Rectal smooth muscle tissue (tissue), 1 donor: ENCODE measurements around the gene DHX30.
"Not testable (repeated sequence)": the region's sequence is repeated elsewhere in the genome, so short reads cannot be mapped to it uniquely, and the experiment has no call there.

Source experiments
- H3K27ac ChIP-seq: one replicate; pipeline ENCODE4 v1.7.0; 2013; ENCODE audit warnings: low read depth, low read length, inconsistent platforms
- H3K27me3 ChIP-seq: one replicate; pipeline ENCODE4 v1.7.0; 2013; ENCODE audit warnings: low read length; ENCODE audit not compliant: control insufficient read depth, insufficient read depth
- H3K36me3 ChIP-seq: one replicate; pipeline ENCODE4 v1.7.0; 2013; ENCODE audit warnings: low read length; ENCODE audit not compliant: control insufficient read depth, insufficient read depth
- H3K4me1 ChIP-seq: one replicate; pipeline ENCODE4 v1.7.0; 2013; ENCODE audit warnings: low read length; ENCODE audit not compliant: control insufficient read depth, insufficient read depth
- H3K4me3 ChIP-seq: one replicate; pipeline ENCODE4 v1.7.0; 2013; ENCODE audit warnings: low read length
- H3K9ac ChIP-seq: one replicate; pipeline ENCODE4 v1.7.0; 2013; ENCODE audit warnings: low read length

DHX30 gene, protein sequence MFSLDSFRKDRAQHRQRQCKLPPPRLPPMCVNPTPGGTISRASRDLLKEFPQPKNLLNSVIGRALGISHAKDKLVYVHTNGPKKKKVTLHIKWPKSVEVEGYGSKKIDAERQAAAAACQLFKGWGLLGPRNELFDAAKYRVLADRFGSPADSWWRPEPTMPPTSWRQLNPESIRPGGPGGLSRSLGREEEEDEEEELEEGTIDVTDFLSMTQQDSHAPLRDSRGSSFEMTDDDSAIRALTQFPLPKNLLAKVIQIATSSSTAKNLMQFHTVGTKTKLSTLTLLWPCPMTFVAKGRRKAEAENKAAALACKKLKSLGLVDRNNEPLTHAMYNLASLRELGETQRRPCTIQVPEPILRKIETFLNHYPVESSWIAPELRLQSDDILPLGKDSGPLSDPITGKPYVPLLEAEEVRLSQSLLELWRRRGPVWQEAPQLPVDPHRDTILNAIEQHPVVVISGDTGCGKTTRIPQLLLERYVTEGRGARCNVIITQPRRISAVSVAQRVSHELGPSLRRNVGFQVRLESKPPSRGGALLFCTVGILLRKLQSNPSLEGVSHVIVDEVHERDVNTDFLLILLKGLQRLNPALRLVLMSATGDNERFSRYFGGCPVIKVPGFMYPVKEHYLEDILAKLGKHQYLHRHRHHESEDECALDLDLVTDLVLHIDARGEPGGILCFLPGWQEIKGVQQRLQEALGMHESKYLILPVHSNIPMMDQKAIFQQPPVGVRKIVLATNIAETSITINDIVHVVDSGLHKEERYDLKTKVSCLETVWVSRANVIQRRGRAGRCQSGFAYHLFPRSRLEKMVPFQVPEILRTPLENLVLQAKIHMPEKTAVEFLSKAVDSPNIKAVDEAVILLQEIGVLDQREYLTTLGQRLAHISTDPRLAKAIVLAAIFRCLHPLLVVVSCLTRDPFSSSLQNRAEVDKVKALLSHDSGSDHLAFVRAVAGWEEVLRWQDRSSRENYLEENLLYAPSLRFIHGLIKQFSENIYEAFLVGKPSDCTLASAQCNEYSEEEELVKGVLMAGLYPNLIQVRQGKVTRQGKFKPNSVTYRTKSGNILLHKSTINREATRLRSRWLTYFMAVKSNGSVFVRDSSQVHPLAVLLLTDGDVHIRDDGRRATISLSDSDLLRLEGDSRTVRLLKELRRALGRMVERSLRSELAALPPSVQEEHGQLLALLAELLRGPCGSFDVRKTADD

DNA sequence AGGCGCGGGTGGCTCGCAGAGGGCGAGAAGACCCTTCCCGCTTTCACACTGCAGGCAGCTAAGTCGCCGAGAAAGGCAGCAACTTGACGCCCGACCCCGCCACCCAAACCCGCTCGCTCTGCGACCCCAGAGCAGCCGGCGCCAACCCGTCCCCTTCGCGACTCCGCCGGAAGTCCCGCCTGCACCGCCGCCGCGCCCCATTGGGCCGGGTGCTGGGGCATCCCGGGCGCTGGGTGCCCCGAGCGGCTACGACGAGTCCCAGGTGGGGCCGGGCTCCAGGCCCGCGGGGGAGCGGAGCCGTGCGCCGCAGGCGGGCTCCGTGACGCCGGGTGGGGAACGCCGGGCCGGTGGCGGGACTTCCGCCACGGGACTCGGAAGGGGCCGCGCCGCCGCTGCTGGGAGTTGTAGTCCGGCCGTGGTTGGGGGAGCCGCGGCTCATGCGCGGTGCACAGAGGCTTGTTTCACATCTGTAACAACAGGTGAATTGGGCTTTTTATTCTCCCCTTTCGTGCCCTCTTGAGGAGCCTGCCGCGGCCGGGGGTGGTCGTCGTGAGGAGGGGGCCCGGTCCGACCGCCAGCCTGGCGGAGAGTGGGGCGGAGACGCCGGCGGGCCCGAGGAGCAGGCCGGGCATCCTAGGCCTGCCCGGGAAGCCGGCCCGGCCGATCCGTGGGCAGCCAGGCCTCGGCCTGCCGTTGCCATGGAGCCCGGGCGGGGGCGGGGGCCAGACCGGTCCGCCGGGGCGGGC, at the start of gene DHX30:
Gene DHX30 (plus strand): TSS at position 405 of the 746 bp plus-strand sequence. CDS start 7,546 bp downstream, outside the sequence.
- no peaks in the 10 kb centered on the region for H3K27me3 ChIP-seq
- H3K36me3 ChIP-seq: no peaks in the 10 kb centered on the region
- H3K9ac ChIP-seq: peak within 1 kb of the TSS; percentile 74
- H3K4me3 ChIP-seq: peak within 1 kb of the TSS; percentile 90
- H3K27ac ChIP-seq: peak within 1 kb of the TSS; percentile 94
- H3K4me1 ChIP-seq: peaks cover 11% of the 10 kb centered on the region

DNA sequence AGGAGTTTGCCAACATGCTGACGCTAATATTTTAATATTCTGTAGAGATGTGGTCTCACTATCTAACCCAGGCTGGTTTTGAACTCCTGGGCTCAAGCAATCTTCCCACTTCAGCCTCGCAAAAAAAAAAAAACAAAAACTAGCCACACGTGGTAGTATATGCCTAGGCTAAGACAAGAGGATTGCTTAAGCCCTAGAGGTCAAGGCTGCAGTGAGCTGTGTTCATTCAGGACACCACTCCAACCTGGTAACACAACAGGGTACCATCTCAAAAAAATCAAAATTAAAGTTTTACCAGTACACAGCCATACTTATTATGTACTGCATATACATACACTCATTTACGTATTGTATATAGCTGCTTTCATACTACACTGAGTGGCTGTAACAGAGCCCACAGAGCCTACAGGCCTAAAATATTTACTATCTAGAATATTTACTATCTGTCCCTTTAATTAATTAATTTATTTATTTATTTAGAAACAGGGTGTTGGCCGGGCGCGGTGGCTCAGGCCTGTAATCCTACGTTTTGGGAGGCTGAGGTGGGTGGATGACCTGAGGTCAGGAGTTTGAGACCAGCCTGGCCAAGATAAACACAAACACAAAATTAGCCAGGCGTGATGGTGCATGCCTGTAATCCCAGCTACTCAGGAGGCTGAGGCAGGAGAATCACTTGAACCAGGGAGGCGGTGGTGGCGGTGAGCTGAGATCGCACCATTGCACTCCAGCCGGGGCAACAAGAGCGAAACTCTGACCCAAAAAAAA, 44.5 kb upstream of the DHX30 start:
- Histone ChIP-seq H3K27me3 (no peaks in the 10 kb centered on the region), H3K4me1 (no peaks in the 10 kb centered on the region), H3K9ac (no peak overlapping the region), H3K36me3 (no peaks in the 10 kb centered on the region), H3K27ac (no peak overlapping the region), H3K4me3 (no peak overlapping the region)

DNA sequence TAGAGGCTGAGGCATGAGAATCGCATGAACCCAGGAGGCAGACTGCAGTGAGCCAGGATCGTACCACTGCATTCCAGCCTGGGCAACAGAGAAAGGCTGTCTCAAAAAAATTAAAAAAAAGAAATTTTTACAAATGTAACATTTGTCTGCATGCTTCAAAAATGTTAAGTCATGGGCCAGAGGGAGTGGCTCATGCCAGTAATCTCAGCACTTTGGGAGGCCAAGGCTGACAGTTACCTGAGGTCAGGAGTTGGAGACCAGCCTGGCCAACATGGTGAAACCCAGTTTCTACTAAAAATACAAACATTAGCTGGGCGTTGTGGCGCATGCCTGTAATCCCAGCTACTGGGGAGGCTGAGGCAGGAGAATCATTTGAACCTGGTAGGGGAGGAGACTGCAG, 42.7 kb upstream of the DHX30 start:
- not testable (repeated sequence) for H3K4me1 ChIP-seq, H3K36me3 ChIP-seq, H3K27ac ChIP-seq, H3K9ac ChIP-seq, H3K27me3 ChIP-seq, H3K4me3 ChIP-seq

DNA sequence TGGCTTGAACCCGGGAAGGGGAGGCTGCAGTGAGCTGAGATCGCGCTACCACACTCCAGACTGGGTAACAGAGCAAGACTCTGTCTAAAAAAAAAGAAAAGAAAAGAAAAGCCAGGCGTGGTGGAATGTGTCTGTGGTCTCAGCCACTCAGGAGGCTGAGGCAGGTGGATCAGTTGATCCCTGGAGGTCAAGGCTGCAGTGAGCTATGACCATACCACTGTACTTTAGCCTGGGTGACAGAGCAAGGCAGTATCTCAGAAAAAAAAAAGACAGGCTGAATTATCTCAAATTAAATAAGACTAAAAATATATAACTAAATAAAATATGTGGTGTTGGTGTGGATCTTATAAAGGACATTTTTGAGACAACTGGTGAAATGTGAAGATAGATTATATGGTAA, 41.9 kb upstream of the DHX30 start:
- Histone ChIP-seq H3K9ac (no peak overlapping the region), H3K27ac (no peak overlapping the region), H3K4me1 (no peaks in the 10 kb centered on the region), H3K4me3 (no peak overlapping the region), H3K27me3 (no peaks in the 10 kb centered on the region), H3K36me3 (peaks cover 3% of the 10 kb centered on the region)

DNA sequence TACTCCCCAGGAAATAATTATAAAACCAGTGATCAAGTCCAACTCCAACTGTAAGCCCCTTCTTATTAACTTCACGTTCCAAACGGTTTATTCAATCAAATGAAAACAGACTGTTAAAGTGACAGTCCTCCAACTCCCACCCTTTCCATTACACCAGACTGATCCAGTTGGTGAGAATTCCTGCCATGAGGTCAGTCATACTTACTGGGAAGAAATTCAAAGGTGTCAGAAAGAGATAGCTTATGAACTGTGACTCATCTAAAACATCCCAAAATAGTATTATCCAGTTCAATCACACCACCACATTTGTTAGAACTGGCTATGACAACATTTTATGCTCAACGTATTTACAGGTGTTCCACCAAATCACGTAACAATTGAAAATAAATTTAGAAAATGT, 40.7 kb upstream of the DHX30 start:
- no peak overlapping the region for H3K27ac ChIP-seq
- H3K4me3 ChIP-seq: no peak overlapping the region

DNA sequence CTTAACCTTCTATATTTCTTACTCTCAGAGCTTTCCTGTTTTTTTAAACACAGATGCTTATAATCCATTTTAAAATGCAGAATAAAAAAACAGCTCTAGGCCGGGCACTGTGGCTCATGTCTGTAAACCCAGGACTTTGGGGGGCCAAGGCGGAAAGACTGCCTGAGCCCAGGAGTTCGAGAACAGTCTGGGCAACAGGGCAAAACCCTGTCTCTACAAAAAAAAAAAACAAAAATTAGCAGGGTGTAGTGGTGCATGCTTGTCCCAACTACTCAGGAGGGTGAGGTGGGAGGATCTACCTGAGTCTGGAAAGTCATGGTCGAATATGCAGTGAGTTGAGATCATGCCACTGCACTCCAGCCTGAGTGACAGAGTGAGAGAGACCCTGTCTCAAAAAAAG, 36.8 kb upstream of the DHX30 start:
- H3K27me3 ChIP-seq: no peaks in the 10 kb centered on the region
- H3K27ac ChIP-seq: no peak overlapping the region
- no peak overlapping the region for H3K9ac ChIP-seq
- H3K4me1 ChIP-seq: no peaks in the 10 kb centered on the region
- H3K36me3 ChIP-seq: peaks cover 3% of the 10 kb centered on the region
- H3K4me3 ChIP-seq: no peak overlapping the region

More for the DNA sequence above, 40.7 kb upstream of the DHX30 start:
- Histone ChIP-seq H3K36me3 (peaks cover 3% of the 10 kb centered on the region), H3K4me1 (no peaks in the 10 kb centered on the region), H3K27me3 (no peaks in the 10 kb centered on the region), H3K9ac (no peak overlapping the region)

DNA sequence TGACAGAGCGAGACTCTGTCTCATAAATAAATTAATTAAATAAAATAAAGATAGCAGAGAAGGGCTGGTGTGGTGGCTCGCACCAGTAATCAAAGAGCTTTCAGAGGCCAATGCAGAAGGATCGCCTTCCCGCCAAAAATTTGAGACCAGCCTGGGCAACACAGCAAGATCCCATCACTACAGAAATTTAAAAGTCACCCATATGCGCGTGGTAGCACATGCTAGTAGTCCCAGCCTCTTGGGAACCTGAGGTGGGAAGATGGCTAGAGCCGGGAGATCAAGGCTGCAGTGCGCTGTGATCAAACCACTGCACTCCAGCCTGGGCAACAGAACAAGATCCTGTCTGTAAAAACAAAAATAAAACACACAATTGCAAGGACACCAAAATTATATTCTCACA, 30.9 kb upstream of the DHX30 start:
- H3K36me3 ChIP-seq: no peaks in the 10 kb centered on the region

DNA sequence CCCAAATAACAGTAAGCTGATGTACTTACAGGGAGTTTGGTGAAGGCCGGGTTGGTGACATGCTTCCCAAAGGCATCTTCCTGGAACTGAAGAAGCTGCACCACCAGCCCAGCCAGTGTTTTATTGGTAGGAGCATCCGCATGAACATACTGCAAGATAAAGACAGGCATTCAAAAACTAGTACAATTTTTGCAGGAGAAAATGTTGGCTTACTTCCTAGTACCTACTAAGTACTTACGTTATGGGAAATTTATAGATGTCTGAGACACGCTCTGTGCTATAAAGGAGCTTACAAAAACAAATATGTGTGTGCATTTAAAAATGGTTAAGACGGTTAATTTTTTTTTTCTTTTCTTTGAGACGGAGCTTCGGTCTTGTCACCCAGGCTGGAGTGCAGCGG, 30.1 kb upstream of the DHX30 start:
- H3K4me1 ChIP-seq: no peaks in the 10 kb centered on the region
- no peak overlapping the region for H3K27ac ChIP-seq

More for the DNA sequence above, 30.9 kb upstream of the DHX30 start:
- Histone ChIP-seq H3K27me3 (no peaks in the 10 kb centered on the region), H3K27ac (no peak overlapping the region), H3K9ac (no peak overlapping the region), H3K4me3 (no peak overlapping the region), H3K4me1 (no peaks in the 10 kb centered on the region)

DNA sequence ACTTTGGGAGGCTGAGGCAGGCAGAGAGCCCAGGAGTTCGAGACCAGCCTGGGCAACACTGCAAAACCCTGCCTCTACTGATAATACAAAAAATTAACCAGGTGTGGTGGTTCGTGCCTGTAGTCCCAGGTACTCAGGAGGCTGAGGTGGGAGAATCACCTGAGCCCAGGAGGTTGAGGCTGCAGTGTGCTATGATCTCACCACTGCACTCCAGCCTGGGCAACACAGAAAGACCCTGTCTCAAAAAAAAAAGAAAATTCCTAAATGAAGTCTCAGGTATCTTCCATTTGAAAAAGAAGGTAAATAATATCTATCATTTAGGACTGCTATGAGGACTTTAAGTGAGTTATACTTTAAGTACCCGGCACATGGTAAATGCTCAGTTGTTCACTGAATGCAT, 24.2 kb upstream of the DHX30 start:
- Histone ChIP-seq H3K4me3 (no peak overlapping the region), H3K27me3 (no peaks in the 10 kb centered on the region), H3K27ac (no peak overlapping the region), H3K4me1 (peaks cover 15% of the 10 kb centered on the region), H3K36me3 (no peaks in the 10 kb centered on the region), H3K9ac (no peak overlapping the region)

More for the DNA sequence above, 30.1 kb upstream of the DHX30 start:
- H3K36me3 ChIP-seq: no peaks in the 10 kb centered on the region
- H3K27me3 ChIP-seq: no peaks in the 10 kb centered on the region
- no peak overlapping the region for H3K4me3 ChIP-seq
- no peak overlapping the region for H3K9ac ChIP-seq

DNA sequence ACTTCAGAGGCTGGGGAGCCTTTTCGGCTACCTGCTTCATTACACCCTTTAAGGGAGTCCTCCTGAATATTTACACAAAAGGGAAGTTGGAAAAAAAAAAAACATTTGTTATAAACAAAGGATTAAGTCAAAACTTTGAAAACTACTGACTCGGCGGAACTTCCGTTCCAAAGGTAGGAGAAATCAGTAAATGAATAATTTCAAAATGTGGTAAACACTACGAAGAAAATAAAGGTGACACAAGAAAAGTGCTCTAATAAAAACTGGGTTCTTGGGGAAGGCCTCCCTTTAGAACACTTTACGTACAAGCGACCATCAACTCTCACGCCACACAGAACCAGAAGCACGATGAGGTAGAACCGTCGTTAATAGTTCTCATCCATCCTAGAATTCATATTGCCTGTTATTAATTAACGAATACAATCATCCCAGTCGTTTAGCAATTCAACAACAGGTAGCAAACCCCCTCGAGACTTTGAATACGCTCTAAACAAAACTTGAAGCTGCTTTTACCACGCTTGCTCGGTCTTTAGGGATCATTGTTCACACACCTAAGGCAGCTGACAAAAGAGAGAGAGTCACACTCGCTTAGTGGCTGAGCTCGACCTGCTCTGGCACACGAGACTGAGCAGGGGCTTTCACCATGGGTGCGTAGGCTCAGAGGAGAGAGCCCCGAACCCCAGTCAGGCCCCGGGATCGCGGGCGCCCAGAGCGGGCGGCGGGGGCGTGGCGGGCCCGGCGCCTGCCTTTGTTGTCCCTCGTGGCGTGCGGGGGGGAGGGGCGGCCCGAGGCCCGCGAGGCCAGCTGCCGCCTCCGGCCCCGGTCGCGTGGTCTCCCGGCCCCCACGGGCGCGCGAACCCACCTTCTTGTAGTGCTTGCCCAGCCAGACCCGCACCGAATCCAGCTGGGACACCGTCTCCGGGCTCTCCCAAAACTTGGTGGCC, 21.9 kb upstream of the DHX30 start:
- Histone ChIP-seq H3K27me3 (no peaks in the 10 kb centered on the region), H3K36me3 (no peaks in the 10 kb centered on the region), H3K9ac (peak overlapping the region; percentile 56), H3K27ac (peak overlapping the region; percentile 96), H3K4me1 (peaks cover 15% of the 10 kb centered on the region), H3K4me3 (peak overlapping the region; percentile 98)
